ENCODE results near the gene AOPEP. TPM values are rescaled to one million over a fixed set of nuclear protein-coding genes. Genes with fewer than 3 reads are reported as not detected.

AOPEP gene
- total RNA-seq, 1 experiment from 2014 or later = 32.4 TPM

GRCh38 chr9:95027914-95028852 is 301.7 kb downstream of the AOPEP start:
- H3K27ac Mint-ChIP-seq (ENCODE audit: low read depth, unreplicated experiment) = no peak overlapping the region
- no peaks in the 10 kb centered on the region for H3K27me3 Mint-ChIP-seq (ENCODE audit: insufficient read depth, unreplicated experiment)
- no peaks in the 10 kb centered on the region for H3K9me3 Mint-ChIP-seq (ENCODE audit: unreplicated experiment)
- no TSS peak for BruUV-seq (replicated peaks)
- DNase-seq (ENCODE audit: unreplicated experiment) = no peak
- no peak for TF ChIP-seq CTCF (IDR thresholded peaks at IDR 0.05; ENCODE audit: unreplicated experiment)
- ChIA-PET CTCF (no interaction called here), POLR2A (interaction anchor here (0.7 to 1.0 kb wide), 4 partner anchors 9 to 18 kb away, joined by 3 to 4 read pairs (median 3); no protein-coding TSS in a partner anchor)
- H3K36me3 Mint-ChIP-seq (ENCODE audit: insufficient read depth, unreplicated experiment) = peaks cover 81% of the 10 kb centered on the region
- intact Hi-C loops (cut with micrococcal nuclease) = no loop called here
- peaks cover 28% of the 10 kb centered on the region for H3K4me1 Mint-ChIP-seq (ENCODE audit: insufficient read depth, unreplicated experiment)
- H3K4me3 Mint-ChIP-seq (ENCODE audit: unreplicated experiment) = no peak overlapping the region

GRCh38 chr9:95028853-95029219 is 302.3 kb downstream of the AOPEP start:
- Mint-ChIP-seq H3K27ac (ENCODE audit: low read depth, unreplicated experiment) (no peak overlapping the region), H3K27me3 (ENCODE audit: insufficient read depth, unreplicated experiment) (no peaks in the 10 kb centered on the region), H3K4me1 (ENCODE audit: insufficient read depth, unreplicated experiment) (peaks cover 30% of the 10 kb centered on the region), H3K4me3 (ENCODE audit: unreplicated experiment) (no peak overlapping the region), H3K9me3 (ENCODE audit: unreplicated experiment) (no peaks in the 10 kb centered on the region), H3K36me3 (ENCODE audit: insufficient read depth, unreplicated experiment) (peaks cover 80% of the 10 kb centered on the region)
- no TSS peak for BruUV-seq (replicated peaks)
- ChIA-PET CTCF (no interaction called here), POLR2A (interaction anchor here (0.7 to 1.0 kb wide), 5 partner anchors 8 to 19 kb away, joined by 3 to 4 read pairs (median 3); no protein-coding TSS in a partner anchor)
- intact Hi-C loops (cut with micrococcal nuclease) = no loop called here
- no peak for DNase-seq (ENCODE audit: unreplicated experiment)
- no peak for TF ChIP-seq CTCF (IDR thresholded peaks at IDR 0.05; ENCODE audit: unreplicated experiment)

GRCh38 chr9:95029288-95029687 is 302.8 kb downstream of the AOPEP start:
- Mint-ChIP-seq H3K27me3 (ENCODE audit: insufficient read depth, unreplicated experiment) (no peaks in the 10 kb centered on the region), H3K27ac (ENCODE audit: low read depth, unreplicated experiment) (no peak overlapping the region), H3K4me3 (ENCODE audit: unreplicated experiment) (no peak overlapping the region), H3K9me3 (ENCODE audit: unreplicated experiment) (no peaks in the 10 kb centered on the region), H3K36me3 (ENCODE audit: insufficient read depth, unreplicated experiment) (peaks cover 80% of the 10 kb centered on the region), H3K4me1 (ENCODE audit: insufficient read depth, unreplicated experiment) (peaks cover 30% of the 10 kb centered on the region)
- POLR2A ChIA-PET = interaction anchor here (0.9 to 1.7 kb wide), 2 partner anchors 13 to 28 kb away, joined by 3 read pairs; no protein-coding TSS in a partner anchor
- intact Hi-C loops (cut with micrococcal nuclease) = no loop called here
- no peak for DNase-seq (ENCODE audit: unreplicated experiment)
- no peak for TF ChIP-seq CTCF (IDR thresholded peaks at IDR 0.05; ENCODE audit: unreplicated experiment)
- no TSS peak for BruUV-seq (replicated peaks)
- CTCF ChIA-PET = no interaction called here

GRCh38 chr9:95029720-95030119 is 303.2 kb downstream of the AOPEP start:
- no peaks in the 10 kb centered on the region for H3K9me3 Mint-ChIP-seq (ENCODE audit: unreplicated experiment)
- H3K36me3 Mint-ChIP-seq (ENCODE audit: insufficient read depth, unreplicated experiment) = peaks cover 80% of the 10 kb centered on the region
- TF ChIP-seq CTCF (IDR thresholded peaks at IDR 0.05; ENCODE audit: unreplicated experiment) = no peak
- BruUV-seq (replicated peaks) = no TSS peak
- no peaks in the 10 kb centered on the region for H3K27me3 Mint-ChIP-seq (ENCODE audit: insufficient read depth, unreplicated experiment)
- POLR2A ChIA-PET = interaction anchor here (0.9 to 1.7 kb wide), 2 partner anchors 13 to 27 kb away, joined by 3 read pairs; no protein-coding TSS in a partner anchor
- no peak overlapping the region for H3K4me3 Mint-ChIP-seq (ENCODE audit: unreplicated experiment)
- peaks cover 30% of the 10 kb centered on the region for H3K4me1 Mint-ChIP-seq (ENCODE audit: insufficient read depth, unreplicated experiment)
- CTCF ChIA-PET = interaction anchor here (0.6 kb wide), 1 partner anchor 66 kb away, joined by 3 read pairs; no protein-coding TSS in a partner anchor
- DNase-seq (ENCODE audit: unreplicated experiment) = no peak
- no peak overlapping the region for H3K27ac Mint-ChIP-seq (ENCODE audit: low read depth, unreplicated experiment)
- intact Hi-C loops (cut with micrococcal nuclease) = no loop called here

Measured in MCF 10A (cell line).